Thymus (tissue), 11 donors: Measurements from ENCODE around the gene ANKRD13B. TPM values are rescaled to one million over a fixed set of nuclear protein-coding genes. Genes with fewer than 3 reads are reported as not detected.
A peak's percentile ranks its signal among the peaks of the same experiment; 100 is the strongest.

Source experiments
- DNase-seq, 9 donors: peaks; one replicate each; pipeline ENCODE4 v3.0.0-alpha.2; 2013; ENCODE audit warnings: low spot score in 9 of 9, low read depth in 6 of 9, missing footprints in 1 of 9
- H3K27ac ChIP-seq, 2 donors: one replicate each; pipeline ENCODE4 v1.5.1; 2013; ENCODE audit warnings: control low read depth in 1 of 2, low read depth in 1 of 2, low read length in 1 of 2, mild to moderate bottlenecking in 1 of 2, moderate library complexity in 1 of 2
- H3K27me3 ChIP-seq, 2 donors: one replicate each; pipeline ENCODE4 v1.5.1; 2013; ENCODE audit warnings: low read length in 1 of 2; ENCODE audit not compliant: control insufficient read depth in 2 of 2, insufficient read depth in 1 of 2
- H3K36me3 ChIP-seq, 2 donors: one replicate each; pipeline ENCODE4 v1.5.1; 2013; ENCODE audit warnings: low read length in 1 of 2, mild to moderate bottlenecking in 1 of 2, moderate library complexity in 1 of 2; ENCODE audit not compliant: control insufficient read depth in 2 of 2, insufficient read depth in 2 of 2
- H3K4me1 ChIP-seq, 2 donors: one replicate each; pipeline ENCODE4 v1.5.1; 2013; ENCODE audit warnings: low read length in 2 of 2; ENCODE audit not compliant: control insufficient read depth in 2 of 2, insufficient read depth in 2 of 2
- H3K4me3 ChIP-seq, 2 donors: one replicate each; pipeline ENCODE4 v1.5.1; 2013; ENCODE audit warnings: low read length in 2 of 2, control low read depth in 1 of 2, mild to moderate bottlenecking in 1 of 2
- H3K9me3 ChIP-seq, 2 donors: one replicate each; pipeline ENCODE4 v1.5.1; 2013; ENCODE audit warnings: low read length in 1 of 2, mild to moderate bottlenecking in 1 of 2; ENCODE audit not compliant: control insufficient read depth in 2 of 2, insufficient read depth in 1 of 2
- WGBS: extraction: QIAGEN DNeasy Blood & Tissue Kit; methylation state at CpG from one replicate; pipeline ENCODE4 v1.1.7; 2013; 5-methylcytosine and 5-hydroxymethylcytosine counted together
- polyA plus RNA-seq: library from polyadenylated mRNA; stranded (reverse); fragments of 200-250 nt; gene quantifications from one replicate; pipeline ENCODE4 v1.2.3, GENCODE V29; 2013
- total RNA-seq: library from RNA; stranded (reverse); fragments of 120-200 nt; gene quantifications from one replicate; pipeline ENCODE4 v1.2.4, GENCODE V29; 2013
- donor health status: healthy.

ANKRD13B gene
- total and polyA plus RNA-seq, 2 donors = 1.3 to 2.2 TPM

- Histone ChIP-seq H3K36me3 (peaks cover 34 to 43% of the 10 kb centered on the region in 2 donors), H3K4me3 (no peak overlapping the region), H3K4me1 (peaks cover 26 to 49% of the 10 kb centered on the region in 2 donors), H3K27ac (peak overlapping the region in 1 of 2 donors; percentile 56), H3K27me3 (no peaks in the 10 kb centered on the region), H3K9me3 (no peaks in the 10 kb centered on the region)
- WGBS = 84% methylated on average over 12 of the region's 12 CpGs
- DNase-seq = no peak
Observed at GRCh38 chr17:29584452-29585079, 8.4 kb upstream of the ANKRD13B start.

- Histone ChIP-seq H3K36me3 (peaks cover 29 to 37% of the 10 kb centered on the region in 2 donors), H3K4me1 (peaks cover 31 to 55% of the 10 kb centered on the region in 2 donors), H3K4me3 (peak overlapping the region in 1 of 2 donors; percentile 5), H3K27me3 (no peaks in the 10 kb centered on the region), H3K27ac (peak overlapping the region; percentile 47 to 56), H3K9me3 (no peaks in the 10 kb centered on the region)
- WGBS = 53% methylated on average over 8 of the region's 8 CpGs
- peak in 1 of 9 donors; percentile 57 for DNase-seq
Observed at GRCh38 chr17:29585080-29585751, 7.7 kb upstream of the ANKRD13B start.

GRCh38 chr17:29586676-29587469 lies 6.1 kb upstream of the ANKRD13B start:
- no peaks in the 10 kb centered on the region for H3K27me3 ChIP-seq
- peaks cover 0 to 8% of the 10 kb centered on the region in 2 donors for H3K9me3 ChIP-seq
- WGBS = 90% methylated on average over 9 of the region's 9 CpGs
- DNase-seq = no peak
- peaks cover 43 to 67% of the 10 kb centered on the region in 2 donors for H3K4me1 ChIP-seq
- H3K4me3 ChIP-seq = no peak overlapping the region
- no peak overlapping the region for H3K27ac ChIP-seq
- H3K36me3 ChIP-seq = peaks cover 18 to 21% of the 10 kb centered on the region in 2 donors

GRCh38 chr17:29587591-29587990 lies 5.3 kb upstream of the ANKRD13B start:
- Histone ChIP-seq H3K4me3 (no peak overlapping the region), H3K9me3 (peaks cover 0 to 8% of the 10 kb centered on the region in 2 donors), H3K27ac (no peak overlapping the region), H3K4me1 (peaks cover 49 to 74% of the 10 kb centered on the region in 2 donors), H3K27me3 (no peaks in the 10 kb centered on the region), H3K36me3 (peaks cover 13% of the 10 kb centered on the region in 2 donors)
- DNase-seq = no peak
- WGBS = 97% methylated on average over 6 of the region's 6 CpGs

- Histone ChIP-seq H3K9me3 (peaks cover 0 to 8% of the 10 kb centered on the region in 2 donors), H3K36me3 (peaks cover 8% of the 10 kb centered on the region in 2 donors), H3K27me3 (peaks cover 0 to 3% of the 10 kb centered on the region in 2 donors), H3K4me3 (peak overlapping the region; percentile 71 to 90), H3K4me1 (peaks cover 52 to 78% of the 10 kb centered on the region in 2 donors), H3K27ac (peak overlapping the region in 1 of 2 donors; percentile 61)
- DNase-seq = no peak
- 43% methylated on average over 8 of the region's 8 CpGs for WGBS
Observed at GRCh38 chr17:29588017-29588561, 4.8 kb upstream of the ANKRD13B start.

GRCh38 chr17:29588562-29589411 lies 4.1 kb upstream of the ANKRD13B start:
- H3K4me1 ChIP-seq = peaks cover 55 to 76% of the 10 kb centered on the region in 2 donors
- peak in 1 of 9 donors; percentile 61 for DNase-seq
- 1% methylated on average over 72 of the region's 72 CpGs for WGBS
- peaks cover 3 to 4% of the 10 kb centered on the region in 2 donors for H3K36me3 ChIP-seq
- peaks cover 0 to 8% of the 10 kb centered on the region in 2 donors for H3K9me3 ChIP-seq
- peak overlapping the region; percentile 55 to 61 for H3K27ac ChIP-seq
- H3K27me3 ChIP-seq = peaks cover 0 to 8% of the 10 kb centered on the region in 2 donors
- H3K4me3 ChIP-seq = peak overlapping the region; percentile 71 to 90

- H3K9me3 ChIP-seq = peaks cover 0 to 8% of the 10 kb centered on the region in 2 donors
- 8% methylated on average over 70 of the region's 70 CpGs for WGBS
- peaks cover 57 to 74% of the 10 kb centered on the region in 2 donors for H3K4me1 ChIP-seq
- H3K36me3 ChIP-seq = peaks cover 0 to 2% of the 10 kb centered on the region in 2 donors
- H3K27me3 ChIP-seq = peaks cover 0 to 17% of the 10 kb centered on the region in 2 donors
- peak within 1 kb of the TSS; percentile 58 to 83 for H3K27ac ChIP-seq
- H3K4me3 ChIP-seq = peak within 1 kb of the TSS; percentile 71 to 90
- peak in 6 of 9 donors; percentile 72 to 92 (median 84) for DNase-seq
Observed at GRCh38 chr17:29589524-29590410, 3.2 kb upstream of the ANKRD13B start, which contains the start of gene GIT1. TSS of gene GIT1 (minus strand) at chr17:29589648. CDS start at chr17:29589378, 270 bp downstream.
